ENCODE data around the gene SEZ6.
A peak's percentile ranks its signal among the peaks of the same experiment; 100 is the strongest.

SEZ6 gene

DNA sequence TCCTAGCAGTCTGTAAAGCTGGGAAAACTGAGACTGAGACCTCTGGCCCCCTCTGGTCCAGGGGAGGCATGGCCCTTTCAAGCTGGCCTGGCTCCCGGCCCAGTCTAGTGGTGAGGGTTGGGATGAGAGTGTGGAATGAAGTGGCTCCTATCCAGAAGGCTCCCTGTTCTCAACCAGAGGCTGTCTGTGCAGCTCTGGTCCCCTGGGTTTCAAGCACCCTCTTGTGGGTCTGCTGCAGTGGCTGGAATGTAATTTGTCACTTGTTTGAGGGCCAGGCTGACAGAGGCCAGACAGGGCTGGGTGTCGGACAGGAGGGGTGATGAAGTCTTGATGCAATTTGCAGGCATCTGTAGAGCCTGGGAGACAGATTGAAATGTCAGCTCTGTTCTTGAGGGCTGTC, 32.4 kb downstream of the SEZ6 start:
- DNase-seq: no peak

- no peak for DNase-seq
These were observed 33.4 kb downstream of the SEZ6 start for GRCh38 chr17:28972437-28972836.

GRCh38 chr17:28970879-28971278, 35.0 kb downstream of the SEZ6 start:
- no peak for DNase-seq

GRCh38 chr17:28969706-28970393, 36.0 kb downstream of the SEZ6 start:
- DNase-seq: no peak

- no peak for DNase-seq
These were observed 36.9 kb downstream of the SEZ6 start for GRCh38 chr17:28968914-28969295.

GRCh38 chr17:28968231-28968913, 37.5 kb downstream of the SEZ6 start:
- DNase-seq: no peak

- DNase-seq: no peak
These were observed 38.4 kb downstream of the SEZ6 start for GRCh38 chr17:28967221-28968135.

GRCh38 chr17:28963841-28964240, 42.0 kb downstream of the SEZ6 start:
- no peak for DNase-seq

DNA sequence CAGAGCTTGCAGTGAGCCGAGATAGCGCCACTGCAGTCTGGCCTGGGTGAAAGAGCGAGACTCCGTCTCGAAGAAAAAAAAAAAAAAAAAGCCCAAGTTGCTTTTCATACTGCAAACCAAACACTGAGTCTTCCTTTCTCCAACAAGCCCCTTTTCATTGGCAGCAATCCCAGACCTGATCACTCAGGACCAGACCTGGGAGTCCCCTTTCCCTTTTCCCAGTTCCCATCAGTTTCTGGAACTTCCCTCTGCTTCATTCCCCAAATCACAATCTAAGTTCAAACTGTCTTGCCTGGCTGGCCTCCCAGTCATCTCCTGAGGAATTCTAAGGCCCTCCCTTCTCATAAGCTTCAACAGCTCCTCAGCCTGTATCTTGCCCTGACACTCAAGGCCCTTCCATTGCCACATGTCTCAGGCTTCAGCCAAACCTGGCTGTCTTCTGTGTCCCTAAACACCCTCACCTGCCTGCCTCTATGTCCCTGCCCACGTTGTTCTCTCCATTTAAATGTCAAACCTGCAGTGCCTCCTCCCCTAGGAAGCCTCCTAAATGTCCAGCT, 42.7 kb downstream of the SEZ6 start:
- DNase-seq: no peak

DNA sequence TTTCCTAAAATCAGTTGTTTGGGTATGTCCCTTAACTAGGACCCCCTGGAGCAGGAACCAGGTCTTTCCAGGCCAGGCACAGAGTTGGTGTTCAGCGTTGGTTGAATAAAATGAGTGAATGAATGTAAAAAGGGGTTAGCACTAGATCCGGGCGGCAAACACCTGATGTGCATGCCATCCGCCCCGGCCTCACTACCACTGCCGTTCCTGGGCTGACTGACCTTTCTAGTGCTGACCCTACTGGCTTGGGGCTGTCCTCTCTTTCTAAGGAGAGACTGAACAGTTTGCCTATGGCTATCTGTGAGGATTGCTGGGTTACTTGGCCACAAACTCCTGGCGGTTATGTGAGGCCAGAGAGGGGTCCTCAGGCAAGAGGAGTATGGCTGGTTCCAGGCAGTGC, 44.4 kb downstream of the SEZ6 start:
- no peak for DNase-seq

GRCh38 chr17:28960256-28961061, 45.4 kb downstream of the SEZ6 start:
- DNase-seq: no peak

DNA sequence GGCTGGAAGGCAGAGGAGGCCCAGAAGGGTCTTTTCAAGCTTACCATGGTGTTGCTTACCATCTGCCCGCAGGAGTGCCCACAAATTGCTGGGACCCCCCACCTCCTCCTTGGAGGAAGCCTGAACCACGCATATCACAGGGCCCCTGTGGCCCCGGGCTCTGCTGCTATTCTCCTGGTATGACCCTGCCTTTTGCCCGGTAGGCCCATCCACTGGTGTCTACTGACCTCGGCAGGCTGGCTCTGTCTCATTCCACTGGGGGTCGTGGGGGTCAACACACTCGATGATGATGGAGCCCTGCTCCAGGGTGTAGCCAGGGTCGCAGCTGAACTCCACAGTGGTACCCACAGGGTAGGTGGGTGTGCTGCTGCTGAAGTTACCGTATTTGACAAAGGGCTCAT, 46.4 kb downstream of the SEZ6 start:
- no peak for DNase-seq

GRCh38 chr17:28958820-28959455, 46.9 kb downstream of the SEZ6 start:
- DNase-seq: no peak

GRCh38 chr17:28957992-28958355, 47.9 kb downstream of the SEZ6 start:
- no peak for DNase-seq

GRCh38 chr17:28957277-28957991, 48.4 kb downstream of the SEZ6 start:
- DNase-seq: no peak

DNA sequence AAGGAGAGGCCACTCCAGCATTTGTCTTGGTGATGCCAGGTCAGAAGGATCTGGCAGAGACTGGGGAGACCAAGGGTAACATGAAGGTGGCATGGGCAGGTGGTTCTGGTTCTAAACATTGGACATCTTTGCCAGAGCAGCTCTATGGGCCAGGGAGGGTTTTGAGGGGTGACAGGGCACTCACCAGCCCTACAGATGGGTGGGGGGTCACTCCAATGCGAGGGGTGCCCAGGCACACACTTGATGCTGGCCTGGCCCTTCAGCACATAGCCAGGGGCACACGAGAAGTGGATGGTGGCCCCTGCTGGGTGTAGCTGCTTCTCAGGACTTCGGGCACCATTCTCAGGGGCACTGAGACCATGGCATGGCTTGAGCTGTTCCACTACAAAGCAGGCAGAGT, 49.0 kb downstream of the SEZ6 start:
- no peak for DNase-seq

GRCh38 chr17:28956112-28956511, 49.7 kb downstream of the SEZ6 start:
- DNase-seq: no peak

- DNase-seq: no peak
These were observed 50.4 kb downstream of the SEZ6 start for GRCh38 chr17:28955408-28955807.

GRCh38 chr17:28954886-28955285, 50.9 kb downstream of the SEZ6 start:
- no peak for DNase-seq

- peak; percentile 26 to 31 for DNase-seq
These were observed 52.3 kb downstream of the SEZ6 start for GRCh38 chr17:28953444-28954118.

Measured in activated CD4-positive, alpha-beta T cell treated with anti-CD3 and anti-CD28 coated beads, Interleukin-2, amount 50 U/mL, for 4 hours (primary cell).